ENCODE measurements around the gene KCNJ11. TPM values are rescaled to one million over a fixed set of nuclear protein-coding genes. Genes with fewer than 3 reads are reported as not detected.

The KCNJ11 gene
- total and polyA plus RNA-seq, 2 of the 4 experiments (the other 2 are of a cell fraction) = not detected

DNA sequence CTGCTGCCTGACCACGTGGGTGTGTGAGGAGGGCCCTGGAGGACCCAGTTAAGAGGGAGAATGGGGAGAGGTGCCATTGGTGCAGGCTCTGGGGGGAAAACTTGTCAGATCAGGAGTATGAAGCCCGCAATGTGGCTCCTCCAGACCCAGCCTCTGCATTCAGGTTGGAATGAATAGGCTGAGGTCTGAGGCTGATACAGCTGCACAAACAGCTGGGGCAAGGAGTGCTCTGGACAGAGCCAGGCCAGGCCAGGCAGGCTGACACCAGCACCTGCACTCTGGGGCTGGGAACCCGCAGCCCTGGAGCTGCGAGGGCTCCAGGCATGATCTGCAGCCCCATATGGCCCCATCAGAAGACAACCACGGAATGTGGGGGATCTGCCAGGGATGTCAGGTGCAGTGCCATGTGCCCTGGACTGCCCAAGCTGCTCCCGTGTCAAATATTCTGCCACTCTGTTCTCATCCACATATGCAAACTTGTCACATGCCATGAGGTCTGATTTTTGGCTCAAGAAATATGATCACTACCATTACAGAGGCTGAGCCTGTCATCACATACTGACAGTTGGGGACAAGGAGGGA, 27.2 kb upstream of the KCNJ11 start:
- H3K56ac ChIP-seq (ENCODE audit: extremely low read depth, insufficient read depth, low read length) = no peak overlapping the region
- dilution Hi-C loops (cut with HindIII; ENCODE audit: low sequenced_read_pairs, unreplicated experiment) = no loop called here

More for the DNA sequence above, 27.2 kb upstream of the KCNJ11 start:
- H3K27ac ChIP-seq (ENCODE audit: insufficient read depth, low read length) = no peak overlapping the region
- no peaks in the 10 kb centered on the region for H4K20me1 ChIP-seq (ENCODE audit: insufficient read depth, low read length)
- in situ Hi-C loops (cut with MboI; ENCODE audit: low sequenced_read_pairs) = no loop called here
- no peak overlapping the region for H4K5ac ChIP-seq (ENCODE audit: low read depth, low read length)
- intact Hi-C loops (cut with micrococcal nuclease) = no loop called here
- DNase-seq = no peak
- TF ChIP-seq FOS (IDR thresholded peaks at IDR 0.05; ENCODE audit: low read depth, low read length) = no peak
- TF ChIP-seq POLR2A (IDR thresholded peaks at IDR 0.05; ENCODE audit: low read depth, low read length) = no peak
- TF ChIP-seq NFE2L2 (IDR thresholded peaks at IDR 0.05; ENCODE audit: low read depth, low read length) = no peak
- no peak for TF ChIP-seq MAZ (IDR thresholded peaks at IDR 0.05; ENCODE audit: borderline replicate concordance, low read depth, low read length)
- no peak for TF ChIP-seq RAD21 (IDR thresholded peaks at IDR 0.05; ENCODE audit: low read length)
- no peak for TF ChIP-seq SMC3 (IDR thresholded peaks at IDR 0.05; ENCODE audit: low read depth, low read length)
- no peak for TF ChIP-seq MXI1 (IDR thresholded peaks at IDR 0.05; ENCODE audit: borderline replicate concordance, low read depth, low read length)
- no peak for TF ChIP-seq MAFK (IDR thresholded peaks at IDR 0.05; ENCODE audit: low read depth, low read length)
- CTCF ChIA-PET = interaction anchor here (0.7 kb wide), 1 partner anchor 615 kb away, joined by 4 read pairs; no protein-coding TSS in a partner anchor
- H4K8ac ChIP-seq (ENCODE audit: low read depth in 2 of 2, low read length in 2 of 2) = no peak overlapping the region
- H3K18ac ChIP-seq (ENCODE audit: low read depth, low read length) = no peak overlapping the region
- H2BK15ac ChIP-seq (ENCODE audit: low read depth, low read length) = no peak overlapping the region
- BruUV-seq (replicated peaks) = no TSS peak
- H3K27me3 ChIP-seq (ENCODE audit: control insufficient read depth, insufficient read depth, low read length) = peaks cover 15% of the 10 kb centered on the region
- H3K9me1 ChIP-seq (ENCODE audit: insufficient read depth, low read length) = no peaks in the 10 kb centered on the region
- no peak overlapping the region for H3K14ac ChIP-seq (replicated peaks; ENCODE audit: low read depth, low read length)
- H3K9ac ChIP-seq (ENCODE audit: low read depth, low read length) = no peak overlapping the region
- no peaks in the 10 kb centered on the region for H3K9me3 ChIP-seq (ENCODE audit: control insufficient read depth, insufficient read depth, low read length)
- H3K4me3 ChIP-seq (ENCODE audit: insufficient read depth, low read depth, low read length) = no peak overlapping the region
- H3K4ac ChIP-seq (ENCODE audit: low read depth, low read length) = no peak overlapping the region
- no peak overlapping the region for H2AK5ac ChIP-seq (ENCODE audit: low read depth, low read length)
- no peak for ATAC-seq (ENCODE audit: low read depth)
- no peak overlapping the region for H2BK120ac ChIP-seq (ENCODE audit: low read depth, low read length)
- H2AK9ac ChIP-seq (replicated peaks; ENCODE audit: low read depth, low read length, poor library complexity) = no peak overlapping the region
- H3K79me1 ChIP-seq (ENCODE audit: low read depth in 1 of 2, low read length in 2 of 2) = no peaks in the 10 kb centered on the region
- WGBS, 2 experiments (ENCODE audit: extremely low coverage in 2 of 2, insufficient read length in 1 of 2) = 40% methylated on average over 1 of the region's 6 CpGs; no CpG with 5 or more reads in 1 of the 2 experiments
- H3K4me2 ChIP-seq (ENCODE audit: low read depth, low read length) = no peak overlapping the region
- H3K23ac ChIP-seq (ENCODE audit: low read depth, low read length) = no peak overlapping the region
- POLR2A ChIA-PET (ENCODE audit: unreplicated experiment) = no interaction called here
- no peaks in the 10 kb centered on the region for H3K36me3 ChIP-seq (ENCODE audit: control insufficient read depth, insufficient read depth, low read length)
- H2BK20ac ChIP-seq (ENCODE audit: low read depth, low read length) = no peak overlapping the region
- no peak overlapping the region for H2BK5ac ChIP-seq (ENCODE audit: low read depth, low read length, poor library complexity, severe bottlenecking)
- H3K4me1 ChIP-seq (ENCODE audit: control insufficient read depth, insufficient read depth, low read length) = no peaks in the 10 kb centered on the region
- no peak overlapping the region for H2AFZ ChIP-seq (replicated peaks; ENCODE audit: low read length, poor library complexity)
- no peak overlapping the region for H4K91ac ChIP-seq (ENCODE audit: insufficient read depth, low read depth, low read length)
